GM21576 (cell line): ENCODE data around the gene CACNA2D1.

ENCODE experiments used
- ATAC-seq: cut with Tn5 transposase; IDR thresholded peaks from one replicate; pipeline ENCODE4 v1.9.1; 2021; ENCODE audit warnings: mild to moderate bottlenecking, moderate library complexity; ENCODE audit not compliant: unreplicated experiment

The CACNA2D1 gene

DNA sequence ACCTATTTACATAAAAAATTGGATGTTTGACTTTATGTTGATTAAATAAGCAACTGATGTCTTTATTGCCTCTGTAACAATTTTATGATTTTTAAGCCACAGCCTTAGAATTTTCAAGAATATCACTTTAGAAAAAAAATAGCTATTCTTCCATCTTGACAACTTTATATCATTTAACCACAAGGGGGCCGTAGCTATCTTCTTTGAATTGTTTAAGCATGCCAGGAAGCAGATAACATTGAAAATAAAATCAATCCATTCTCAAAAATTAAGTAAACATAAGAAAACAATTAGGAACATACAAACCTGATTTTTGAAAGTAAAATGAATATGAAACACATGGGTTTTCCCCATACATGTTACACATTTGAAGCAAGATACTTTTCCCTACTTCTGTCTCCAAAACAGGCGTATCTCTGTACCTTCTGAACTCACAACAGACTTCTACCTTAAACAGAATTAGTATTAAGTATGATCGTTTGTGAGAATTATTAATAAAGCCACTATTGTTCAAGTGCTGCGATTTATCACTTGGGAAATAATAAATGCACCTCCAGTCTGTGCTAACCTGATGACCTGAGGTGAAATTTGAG lies 209.0 kb downstream of the CACNA2D1 start:
- ATAC-seq = no peak

DNA sequence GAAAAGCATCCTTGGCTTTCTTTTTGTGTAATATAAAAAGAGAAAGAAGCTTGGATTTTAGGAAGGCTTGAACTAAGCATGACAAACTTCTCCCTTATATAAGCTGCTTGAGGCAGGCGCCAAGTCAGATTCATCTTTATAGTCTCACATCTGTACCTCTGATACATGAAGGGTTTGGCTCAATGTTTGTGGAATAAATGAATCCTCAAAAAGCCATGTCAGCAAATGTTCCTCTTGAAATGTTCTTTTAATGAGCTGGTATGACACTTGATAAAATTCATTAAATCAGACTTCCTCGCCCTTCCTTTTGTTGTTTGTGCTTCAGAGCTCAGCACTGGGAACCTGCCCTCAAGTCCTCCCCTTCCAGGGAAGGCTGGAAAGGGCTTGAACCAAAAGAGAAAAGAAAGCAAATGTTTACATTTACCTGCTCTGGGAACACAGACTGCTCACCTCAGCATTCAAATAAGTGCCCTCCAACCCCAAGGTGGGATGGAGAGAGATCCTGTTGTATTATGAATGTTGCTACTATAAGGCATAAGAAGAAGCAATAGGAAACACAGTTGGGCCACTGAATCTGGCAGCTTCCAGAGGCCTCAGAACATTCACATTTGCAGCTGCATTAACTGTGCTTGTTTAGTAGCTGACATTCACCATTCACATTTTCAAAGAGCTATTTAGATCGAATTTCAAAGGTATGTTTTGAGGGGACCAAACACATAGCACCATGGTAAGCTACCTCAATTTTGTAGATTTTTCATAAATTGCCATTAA lies 212.6 kb downstream of the CACNA2D1 start:
- no peak for ATAC-seq

DNA sequence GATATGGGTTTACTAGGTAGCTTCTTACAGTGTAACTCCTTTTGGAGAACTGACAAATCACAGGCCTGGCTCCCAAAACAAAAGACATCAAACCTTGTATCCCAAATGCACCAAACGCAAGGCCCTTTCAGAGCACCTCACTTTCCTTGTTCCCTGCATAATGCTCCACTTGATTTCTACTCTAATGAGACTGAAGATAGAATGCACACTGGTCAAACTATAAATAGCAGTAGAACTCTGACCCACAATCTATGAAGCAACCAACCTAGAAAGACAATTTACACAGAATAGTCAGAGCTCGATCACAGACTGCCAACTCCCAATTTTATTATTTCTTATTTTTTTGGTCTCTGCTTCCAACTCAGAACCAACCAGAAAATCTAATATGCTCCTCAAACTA lies 214.4 kb downstream of the CACNA2D1 start:
- no peak for ATAC-seq

DNA sequence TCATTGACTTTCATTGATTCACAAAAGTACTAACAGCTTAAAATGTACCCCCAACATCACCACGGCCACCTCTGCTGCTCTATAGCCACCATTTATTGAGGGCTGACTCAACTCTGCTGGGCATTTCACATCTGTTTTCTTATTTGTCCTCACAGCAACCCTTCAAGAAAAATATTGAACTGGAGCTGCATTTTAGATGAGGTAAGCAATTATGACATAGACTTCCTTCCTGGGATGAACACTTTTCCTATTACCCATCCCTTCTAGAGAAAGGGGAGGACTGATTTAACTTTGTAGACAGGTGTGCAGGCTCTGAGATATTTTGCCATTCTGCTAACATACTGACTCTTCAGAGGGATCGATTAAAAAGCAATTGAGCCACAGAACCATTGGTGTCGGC lies 217.4 kb downstream of the CACNA2D1 start:
- no peak for ATAC-seq

DNA sequence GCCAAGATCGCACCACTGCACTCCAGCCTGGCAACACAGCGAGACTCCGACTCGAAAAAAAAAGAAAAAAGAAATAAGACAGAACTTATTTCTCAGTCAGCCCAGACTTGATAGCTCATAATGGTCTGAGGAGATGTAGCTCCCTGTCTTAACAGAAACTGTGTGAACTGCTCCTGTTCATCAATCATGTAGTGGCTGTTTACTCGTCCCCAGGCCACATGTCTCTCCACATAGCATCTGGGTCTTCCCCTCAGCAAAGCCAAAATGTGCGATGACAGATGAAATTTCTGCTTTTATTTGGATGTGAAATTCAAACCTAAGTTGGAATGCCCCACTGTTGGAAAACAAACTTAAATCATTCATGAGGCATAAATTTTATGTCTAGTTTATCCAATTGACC lies 219.0 kb downstream of the CACNA2D1 start:
- ATAC-seq = no peak

DNA sequence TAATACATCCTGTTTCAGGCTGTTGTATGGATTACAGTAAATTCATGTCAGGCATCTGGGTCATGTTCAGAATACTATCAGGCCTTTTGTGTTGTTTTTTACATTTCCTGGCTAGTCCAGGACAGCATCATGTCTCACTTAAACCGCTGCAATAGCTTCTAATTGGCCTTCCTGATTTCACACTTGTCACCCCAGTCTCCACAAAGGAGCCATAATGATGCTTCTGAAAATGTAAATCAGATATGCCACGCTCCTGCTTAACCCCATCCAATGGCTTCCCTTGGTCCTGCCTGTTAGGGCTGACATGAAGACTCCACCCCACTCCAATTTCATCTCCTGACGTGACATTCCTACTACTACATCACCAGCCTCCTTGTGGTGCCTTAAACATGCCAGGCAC lies 220.0 kb downstream of the CACNA2D1 start:
- ATAC-seq = no peak

DNA sequence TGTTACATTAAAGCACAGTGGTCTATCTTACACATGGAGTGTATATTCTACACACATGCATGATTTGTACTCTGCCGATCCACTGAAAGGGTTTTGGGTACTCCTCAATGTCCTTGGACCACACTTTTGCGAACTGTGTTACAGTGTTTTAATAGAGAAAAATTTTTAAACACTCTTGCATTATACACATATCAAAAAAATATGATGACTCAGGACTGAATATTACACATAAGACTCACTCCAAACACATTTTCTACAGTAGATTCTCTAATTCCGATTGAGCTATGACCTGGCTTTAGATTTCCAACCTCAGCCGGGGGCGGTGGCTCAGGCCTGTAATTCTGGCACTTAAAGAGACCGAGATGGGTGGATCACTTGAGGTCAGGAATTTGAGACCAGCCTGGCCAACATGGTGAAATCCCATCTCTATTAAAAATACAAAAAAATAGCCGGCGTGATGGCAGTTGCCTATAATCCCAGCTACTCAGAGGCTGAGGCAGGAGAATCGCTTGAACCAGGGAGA lies 222.4 kb downstream of the CACNA2D1 start:
- no peak for ATAC-seq

DNA sequence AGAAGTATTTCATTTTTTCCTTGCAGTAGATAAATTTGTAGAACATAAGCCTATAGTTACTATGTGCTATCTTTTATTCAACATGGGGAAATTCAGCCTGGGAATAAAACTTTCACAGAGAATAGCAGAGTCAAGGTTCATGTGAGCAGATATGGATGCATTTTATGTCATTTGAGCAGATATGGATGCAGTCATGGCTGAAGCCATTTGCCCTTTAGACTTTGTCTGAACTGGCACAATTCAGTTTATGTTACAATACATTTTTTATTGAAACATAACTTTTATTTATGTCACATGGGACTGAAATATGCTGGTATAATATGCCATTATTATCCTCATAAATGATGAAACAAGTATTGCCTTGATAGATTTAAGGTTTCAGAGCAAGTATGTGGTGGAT lies 231.1 kb downstream of the CACNA2D1 start:
- ATAC-seq = no peak

DNA sequence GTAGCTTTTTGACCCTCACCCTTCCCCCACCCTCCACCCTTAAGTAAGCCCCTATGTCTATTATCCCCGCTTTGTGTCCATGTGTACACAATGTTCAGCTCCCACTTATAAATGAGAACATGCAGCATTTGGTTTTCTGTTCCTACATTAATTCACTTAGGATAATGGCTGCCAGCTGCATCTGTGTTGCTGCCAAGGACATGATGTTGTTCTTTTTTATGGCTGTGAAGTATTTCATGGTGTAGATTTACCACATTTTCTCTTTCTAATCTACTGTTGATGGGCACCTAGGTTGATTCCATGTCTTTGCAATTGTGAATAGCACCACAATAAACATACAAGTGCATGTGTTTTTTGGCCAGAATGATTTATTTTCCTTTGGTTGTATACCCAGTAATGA lies 232.2 kb downstream of the CACNA2D1 start:
- no peak for ATAC-seq

DNA sequence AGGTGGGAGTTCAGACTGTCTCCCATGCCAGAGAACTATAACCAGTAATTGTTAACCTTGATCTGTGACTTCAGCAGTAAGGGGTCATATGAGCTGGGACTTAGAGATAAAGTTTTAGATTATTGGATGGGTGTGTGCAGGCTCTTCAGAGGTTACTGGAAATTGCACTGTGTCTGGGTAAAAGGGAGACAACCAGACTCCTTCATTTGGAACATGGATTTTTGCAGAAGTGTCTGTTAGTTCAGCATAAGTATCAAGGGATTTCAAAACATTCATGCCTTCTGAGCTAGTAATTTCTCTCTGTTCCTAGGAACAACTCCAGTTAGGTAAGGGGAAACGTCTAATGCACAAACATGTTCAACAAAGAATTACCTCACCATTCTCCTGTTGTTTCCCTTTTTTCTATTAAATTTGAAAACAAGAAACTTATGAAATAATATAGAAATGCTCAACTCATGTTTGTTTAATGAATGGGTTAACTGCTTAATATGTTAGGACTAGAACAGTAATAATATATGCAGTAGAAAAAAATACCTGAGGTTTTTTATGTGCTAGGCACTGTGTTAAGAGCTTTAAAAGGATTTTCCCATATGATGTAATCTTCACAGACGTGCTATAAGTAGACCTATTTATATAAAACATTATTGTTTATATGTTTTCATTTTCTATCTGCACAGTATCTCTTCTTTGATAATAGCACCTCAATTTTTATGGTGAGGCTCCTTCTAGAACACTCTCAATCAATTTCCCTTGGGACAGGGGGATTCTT lies 233.0 kb downstream of the CACNA2D1 start:
- ATAC-seq = no peak

DNA sequence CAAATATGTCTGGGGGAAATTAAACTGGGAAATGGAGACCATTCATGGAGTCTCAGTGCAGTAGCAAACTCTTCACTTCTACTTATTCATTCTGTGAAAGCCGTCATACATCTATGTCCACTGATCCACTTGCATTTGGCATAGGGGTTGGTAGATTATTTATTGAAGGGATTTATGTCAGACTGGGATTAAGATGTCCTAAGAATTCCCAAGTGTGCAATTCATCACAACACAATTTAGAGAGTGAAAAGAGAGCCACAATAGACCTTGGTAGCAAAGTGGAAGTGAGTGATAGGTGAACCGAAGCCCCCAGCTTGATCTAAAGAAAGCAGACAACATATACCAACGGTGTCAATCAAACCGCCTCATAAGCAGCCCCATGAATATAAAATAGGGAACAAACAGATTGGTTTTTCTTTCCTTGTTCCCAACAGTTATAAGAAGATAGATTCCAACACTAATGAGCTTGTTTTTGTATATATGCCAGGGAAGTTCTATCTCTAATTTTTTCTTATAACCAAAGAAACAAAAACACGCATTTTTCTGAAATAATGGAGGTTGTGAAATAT lies 234.3 kb downstream of the CACNA2D1 start:
- ATAC-seq = no peak

DNA sequence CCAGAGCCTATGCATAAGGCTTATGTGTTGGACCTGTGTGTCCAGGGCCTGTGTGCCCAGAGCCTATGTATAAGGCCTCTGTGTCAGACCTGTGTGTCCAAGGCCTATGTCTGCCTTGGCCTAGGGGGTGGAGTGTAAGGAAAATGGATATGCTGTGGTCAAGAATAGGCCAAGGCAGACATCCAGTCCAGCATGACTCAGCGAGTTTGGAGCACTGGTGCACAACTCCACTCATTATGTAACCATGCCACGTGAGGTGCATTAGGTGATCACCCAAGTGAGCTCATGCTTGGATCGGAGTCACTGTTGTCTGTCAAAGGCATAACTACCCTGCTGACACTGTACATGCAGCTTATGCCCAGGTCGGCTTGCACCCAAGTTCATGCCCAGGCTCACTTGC lies 238.9 kb downstream of the CACNA2D1 start:
- ATAC-seq = no peak

DNA sequence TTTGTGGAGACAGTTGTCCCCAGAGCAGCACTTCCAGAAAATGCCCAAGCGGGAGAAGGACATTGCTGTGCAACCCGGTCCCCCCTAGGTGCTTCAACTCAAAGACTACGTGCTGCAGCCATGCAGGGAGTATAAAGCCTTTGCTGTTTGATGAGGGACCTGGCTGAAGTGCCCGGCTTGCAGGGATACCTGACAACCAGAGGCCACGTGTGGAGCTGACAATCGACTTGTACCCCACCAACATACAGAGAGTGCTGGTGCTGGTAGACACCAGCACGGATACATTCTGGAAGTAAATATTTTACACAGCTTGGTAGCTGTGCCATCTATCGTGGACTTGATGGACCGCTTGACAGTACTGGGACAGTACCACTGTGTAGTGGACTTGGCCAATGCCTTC lies 240.6 kb downstream of the CACNA2D1 start:
- ATAC-seq = no peak

DNA sequence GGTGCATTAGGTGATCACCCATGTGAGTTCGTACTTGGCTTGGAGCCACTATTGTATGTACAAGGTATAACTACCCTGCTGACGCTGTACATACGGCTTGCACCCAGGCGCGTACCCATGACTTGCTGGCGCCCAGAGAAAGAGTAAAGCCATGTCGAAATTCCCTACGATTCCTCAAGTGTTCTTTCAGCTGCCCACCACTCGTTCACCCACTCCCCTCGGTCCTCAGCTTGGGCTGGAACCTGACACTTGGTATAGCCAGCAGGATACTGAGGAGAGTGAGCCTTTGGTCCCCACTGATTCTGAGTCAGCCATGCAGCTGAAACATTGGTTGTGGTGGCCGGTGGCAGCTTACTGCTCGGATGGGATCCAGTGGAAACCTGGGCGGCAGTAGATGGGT lies 241.5 kb downstream of the CACNA2D1 start:
- no peak for ATAC-seq

DNA sequence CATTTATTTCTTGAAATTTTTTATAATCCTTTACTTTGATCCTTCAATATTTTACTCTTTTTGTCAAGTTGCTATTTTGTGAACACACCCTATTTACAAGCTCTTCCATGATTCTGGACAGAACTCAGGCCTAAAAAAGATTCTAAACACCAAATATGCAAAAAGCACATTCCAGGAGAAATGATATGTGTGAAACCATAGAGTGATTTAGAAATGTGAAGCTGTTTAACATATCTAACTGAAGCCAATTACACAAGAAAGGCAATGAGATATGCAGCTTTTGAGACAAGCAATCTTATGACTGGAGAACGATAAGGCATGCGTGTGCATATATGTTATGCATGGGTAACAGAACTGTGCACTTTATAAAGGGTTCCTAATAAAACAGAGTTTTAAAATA lies 243.0 kb downstream of the CACNA2D1 start:
- no peak for ATAC-seq

DNA sequence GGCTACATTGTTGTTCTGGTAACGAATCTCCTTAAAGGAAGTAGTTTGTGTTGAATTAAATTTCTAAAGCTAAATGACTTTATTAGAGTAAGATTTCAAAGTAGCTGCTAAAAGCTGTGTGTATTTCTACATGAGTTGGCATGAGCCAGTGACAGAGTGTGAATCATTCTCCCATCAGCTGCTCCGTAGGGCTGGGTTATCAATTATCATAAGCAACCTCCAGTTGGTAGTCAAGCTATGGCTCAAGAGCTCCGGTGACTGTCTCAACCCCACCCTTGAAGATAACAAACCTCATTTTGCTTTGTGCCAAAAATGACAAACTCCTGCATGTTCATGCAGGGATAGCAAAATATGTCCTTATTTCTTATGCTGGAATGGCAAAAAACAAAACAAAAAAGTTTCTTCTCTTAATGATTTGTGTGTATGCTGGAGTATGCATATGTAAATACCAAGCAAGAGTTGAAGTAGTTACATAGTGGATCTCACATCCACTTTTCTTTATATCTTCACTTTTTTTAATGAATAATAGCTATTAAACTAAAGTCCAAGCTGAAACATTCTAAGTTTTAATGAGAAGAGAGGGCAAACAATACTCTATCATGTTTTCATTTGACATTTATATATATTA lies 249.4 kb downstream of the CACNA2D1 start:
- ATAC-seq = no peak

DNA sequence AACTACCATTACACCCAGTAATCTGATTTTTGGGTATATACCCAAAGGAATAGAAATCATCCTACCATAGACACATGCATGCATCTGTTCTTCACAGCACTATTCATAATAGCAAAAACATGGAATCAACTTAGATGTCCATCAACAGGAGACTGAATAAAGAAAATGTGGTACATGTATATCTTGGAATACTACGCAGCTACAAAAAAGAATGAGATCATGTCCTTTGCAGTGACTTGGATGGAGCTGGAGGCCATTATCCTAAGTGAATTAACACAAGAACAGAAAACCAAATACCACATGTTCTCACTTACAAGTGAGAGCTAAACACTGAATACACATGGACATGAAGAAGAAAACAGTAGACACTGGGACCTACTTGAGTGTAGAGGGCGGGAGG lies 254.9 kb downstream of the CACNA2D1 start:
- ATAC-seq = no peak

DNA sequence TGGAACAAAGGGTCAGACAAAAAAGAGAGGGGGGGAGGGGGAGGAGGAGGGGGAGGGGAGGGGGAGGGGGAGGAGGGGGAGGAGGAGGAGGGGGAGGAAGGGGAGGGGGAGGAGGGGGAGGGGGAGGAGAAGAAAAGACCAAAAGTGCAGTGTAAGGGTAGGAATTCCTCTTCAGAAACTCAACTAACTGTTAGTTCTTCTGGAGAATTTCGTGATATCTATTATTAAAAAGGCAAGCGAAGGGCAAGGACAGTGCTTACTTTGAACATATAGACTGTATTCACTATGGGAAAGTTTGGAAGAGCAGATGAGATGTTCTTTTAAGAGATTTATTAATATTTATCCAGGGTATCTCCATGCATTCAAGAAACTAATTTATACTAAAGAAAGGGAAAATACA lies 258.1 kb downstream of the CACNA2D1 start:
- ATAC-seq = no peak

DNA sequence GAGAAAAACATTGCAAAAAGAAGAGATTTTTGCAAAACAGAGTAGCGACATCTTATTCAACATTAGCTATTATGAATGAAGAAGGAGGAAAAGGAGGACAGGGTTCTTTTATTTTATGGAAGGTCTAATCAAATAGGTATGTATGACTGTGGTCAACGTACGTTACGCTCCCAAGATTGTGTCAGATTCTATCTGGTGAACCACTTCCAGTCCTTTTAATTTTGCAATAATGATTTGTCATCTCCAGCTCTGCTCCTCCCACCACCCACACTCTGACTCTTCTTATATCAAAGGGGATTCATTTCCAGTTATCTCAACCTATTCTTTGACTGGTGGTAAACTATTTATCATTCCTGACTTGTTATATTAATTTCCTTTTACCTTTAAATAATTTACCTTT lies 259.9 kb downstream of the CACNA2D1 start:
- no peak for ATAC-seq

DNA sequence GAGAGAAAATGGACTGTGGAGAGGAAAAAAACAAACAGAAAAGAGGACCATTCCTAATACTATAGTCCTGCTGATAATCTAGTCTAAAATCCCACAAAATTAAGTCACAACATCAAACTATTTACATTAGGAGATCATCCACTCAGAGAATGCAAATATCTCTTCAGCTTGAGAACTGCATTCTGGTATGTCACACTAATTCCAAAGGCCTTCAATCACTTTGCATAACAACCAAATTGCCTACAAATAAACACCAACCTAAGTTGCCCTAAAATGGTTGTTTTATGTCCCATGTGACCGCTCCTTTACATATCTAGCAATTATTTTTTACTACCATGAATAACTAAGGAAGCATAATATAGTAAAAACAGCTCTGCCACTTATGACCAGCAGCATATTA lies 264.3 kb downstream of the CACNA2D1 start:
- no peak for ATAC-seq

DNA sequence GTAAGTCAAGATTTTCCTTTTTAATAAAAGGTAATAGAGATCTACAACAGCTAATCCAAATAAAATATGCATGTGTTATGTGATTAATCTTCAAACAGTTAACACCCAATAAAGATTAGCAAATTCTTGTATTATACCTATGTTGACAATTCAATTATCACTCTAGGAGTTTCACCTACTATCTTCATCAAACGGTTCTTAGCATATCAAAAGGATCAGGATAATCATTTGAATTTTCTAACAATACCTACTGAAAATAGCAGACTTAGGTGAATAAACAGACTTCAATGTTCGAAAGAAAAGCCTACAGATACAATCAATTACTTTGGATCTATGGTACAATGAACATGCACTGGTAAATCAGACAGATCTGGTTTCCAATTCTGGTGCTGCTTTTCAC lies 268.3 kb downstream of the CACNA2D1 start:
- no peak for ATAC-seq
